ENCODE measurements around the gene ACO1.

Gene ACO1

DNA sequence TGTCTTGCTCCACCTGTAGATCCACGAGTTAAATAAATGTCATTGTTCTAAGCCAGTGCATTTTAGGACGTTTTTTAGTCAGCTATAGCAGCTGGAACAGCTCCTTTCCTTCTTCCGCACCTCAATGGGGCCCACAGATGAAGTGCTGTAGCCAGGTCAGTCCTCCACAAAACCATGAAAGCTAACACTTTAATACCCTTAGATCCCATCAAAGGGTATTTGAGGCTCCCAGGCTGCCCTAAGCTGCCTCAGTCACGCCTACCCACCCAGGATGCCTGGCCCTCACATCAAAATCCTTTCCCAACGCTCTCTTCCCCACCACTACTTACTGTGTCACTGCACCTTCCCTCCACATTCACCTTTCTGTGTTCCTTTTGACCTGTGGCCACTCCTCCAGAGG lies 44.1 kb upstream of the ACO1 start:
- Histone ChIP-seq H3K23ac (ENCODE audit: low read length in 2 of 2) (peak overlapping the region in 1 of 2 experiments; percentile 14), H2AFZ (ENCODE audit: low read depth, low read length) (no peak overlapping the region), H4K8ac (ENCODE audit: low read length) (no peak overlapping the region), H3K4me3 (ENCODE audit: insufficient read depth in 1 of 2, low read depth in 1 of 2, low read length in 2 of 2) (no peak overlapping the region), H3K9me3 (ENCODE audit: control insufficient read depth, low read length) (no peaks in the 10 kb centered on the region), H3K4me2 (ENCODE audit: low read length, poor library complexity, severe bottlenecking) (no peak overlapping the region), H3K14ac (ENCODE audit: low read length in 2 of 2) (no peak overlapping the region), H3K18ac (ENCODE audit: low read depth in 1 of 2, low read length in 2 of 2) (no peak overlapping the region), H3K4ac (ENCODE audit: low read depth in 1 of 2, low read length in 2 of 2) (no peak overlapping the region), H3K27me3 (ENCODE audit: control insufficient read depth in 1 of 2, insufficient read depth in 1 of 2, low read length in 2 of 2) (peaks cover 0 to 4% of the 10 kb centered on the region in 2 experiments), H3K27ac (ENCODE audit: low read length, poor library complexity, severe bottlenecking) (no peak overlapping the region), H2AK5ac (ENCODE audit: low read length, severe bottlenecking) (no peak overlapping the region), H2BK120ac (ENCODE audit: low read depth, low read length) (no peak overlapping the region), H2BK15ac (ENCODE audit: low read depth, poor library complexity, severe bottlenecking) (no peak overlapping the region), H3K9ac (ENCODE audit: low read length) (no peak overlapping the region), H4K91ac (ENCODE audit: low read length) (no peak overlapping the region), H3K36me3 (ENCODE audit: control insufficient read depth in 1 of 2, insufficient read depth in 2 of 2, low read depth in 1 of 2, low read length in 2 of 2) (no peaks in the 10 kb centered on the region), H3K4me1 (ENCODE audit: control insufficient read depth, insufficient read depth, low read depth, low read length) (peaks cover 1% of the 10 kb centered on the region), H2BK5ac (ENCODE audit: low read depth, low read length, poor library complexity, severe bottlenecking) (no peak overlapping the region), H3K79me1 (replicated peaks; ENCODE audit: low read length, poor library complexity, severe bottlenecking) (no peaks in the 10 kb centered on the region), H2BK12ac (ENCODE audit: low read length in 2 of 2) (no peak overlapping the region)
- no peak for DNase-seq
- WGBS = 49% methylated on average over 5 of the region's 5 CpGs

DNA sequence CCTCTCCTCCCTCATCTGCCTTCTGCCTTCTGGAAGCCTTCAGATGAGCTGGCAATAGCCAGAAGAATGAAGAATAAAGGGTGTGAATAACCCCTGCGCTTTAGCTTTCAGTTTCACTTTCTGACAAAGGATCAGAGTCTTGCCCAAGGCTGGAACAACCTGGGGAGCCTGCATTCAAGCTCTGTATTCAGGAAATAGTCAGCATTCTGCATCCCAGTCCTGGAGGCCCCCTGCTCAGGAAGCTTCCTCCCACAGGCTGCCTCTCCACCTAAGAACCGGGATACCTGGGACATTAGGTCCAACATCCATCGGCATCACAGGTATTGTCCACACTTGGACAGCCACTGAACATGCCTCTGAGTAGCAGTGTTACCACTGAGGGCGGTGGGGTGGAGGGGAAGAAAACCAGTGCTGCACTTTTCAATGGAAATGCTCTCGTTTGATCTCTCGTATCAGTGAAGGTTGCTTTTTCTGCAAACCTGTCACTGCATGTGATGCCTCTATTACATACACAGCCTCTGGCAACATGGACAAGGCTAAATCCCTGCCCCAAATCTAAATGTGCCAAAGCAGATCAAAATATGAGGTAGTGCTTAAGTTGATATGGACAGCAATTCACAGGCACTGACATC lies 39.8 kb upstream of the ACO1 start:
- H2BK5ac ChIP-seq (ENCODE audit: low read depth, low read length, poor library complexity, severe bottlenecking) = no peak overlapping the region
- H3K14ac ChIP-seq (ENCODE audit: low read length in 2 of 2) = peak overlapping the region in 1 of 2 experiments; percentile 68
- H2AK5ac ChIP-seq (ENCODE audit: low read length, severe bottlenecking) = no peak overlapping the region
- peak overlapping the region; percentile 5 for H3K9ac ChIP-seq (ENCODE audit: low read length)
- no peak overlapping the region for H3K4ac ChIP-seq (ENCODE audit: low read depth in 1 of 2, low read length in 2 of 2)
- no peak overlapping the region for H4K8ac ChIP-seq (ENCODE audit: low read length)
- no peak overlapping the region for H3K27ac ChIP-seq (ENCODE audit: low read length, poor library complexity, severe bottlenecking)
- H2BK120ac ChIP-seq (ENCODE audit: low read depth, low read length) = no peak overlapping the region
- no peaks in the 10 kb centered on the region for H3K27me3 ChIP-seq (ENCODE audit: control insufficient read depth in 1 of 2, insufficient read depth in 1 of 2, low read length in 2 of 2)
- peak; percentile 34 for DNase-seq
- no peak overlapping the region for H3K23ac ChIP-seq (ENCODE audit: low read length in 2 of 2)
- 35% methylated on average over 6 of the region's 6 CpGs for WGBS
- peak overlapping the region in 1 of 2 experiments; percentile 45 for H3K4me3 ChIP-seq (ENCODE audit: insufficient read depth in 1 of 2, low read depth in 1 of 2, low read length in 2 of 2)
- H3K36me3 ChIP-seq (ENCODE audit: control insufficient read depth in 1 of 2, insufficient read depth in 2 of 2, low read depth in 1 of 2, low read length in 2 of 2) = no peaks in the 10 kb centered on the region
- no peak overlapping the region for H3K4me2 ChIP-seq (ENCODE audit: low read length, poor library complexity, severe bottlenecking)
- H4K91ac ChIP-seq (ENCODE audit: low read length) = no peak overlapping the region
- no peak overlapping the region for H2BK15ac ChIP-seq (ENCODE audit: low read depth, poor library complexity, severe bottlenecking)
- peaks cover 1% of the 10 kb centered on the region for H3K4me1 ChIP-seq (ENCODE audit: control insufficient read depth, insufficient read depth, low read depth, low read length)
- no peaks in the 10 kb centered on the region for H3K79me1 ChIP-seq (replicated peaks; ENCODE audit: low read length, poor library complexity, severe bottlenecking)
- H3K18ac ChIP-seq (ENCODE audit: low read depth in 1 of 2, low read length in 2 of 2) = no peak overlapping the region
- peak overlapping the region; percentile 46 for H2AFZ ChIP-seq (ENCODE audit: low read depth, low read length)
- H2BK12ac ChIP-seq (ENCODE audit: low read length in 2 of 2) = no peak overlapping the region
- no peaks in the 10 kb centered on the region for H3K9me3 ChIP-seq (ENCODE audit: control insufficient read depth, low read length)

DNA sequence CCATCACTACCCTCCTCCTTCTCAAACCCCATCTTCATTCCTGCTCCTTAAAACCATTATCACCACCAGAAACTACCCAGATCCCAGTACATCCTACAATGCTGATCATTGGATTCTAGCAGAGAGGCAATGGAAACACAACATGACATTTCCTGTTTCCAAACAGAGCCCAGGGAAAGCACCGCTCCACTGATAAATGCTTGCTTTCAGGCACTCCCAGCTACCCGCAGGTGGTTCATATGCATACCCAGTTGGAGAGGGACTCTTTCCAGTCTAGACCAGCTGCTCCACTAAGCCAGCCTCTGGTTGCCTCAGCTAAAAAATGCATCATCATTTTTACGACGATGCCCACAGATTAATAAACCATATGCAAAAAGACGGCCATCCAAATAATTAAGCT lies 39.2 kb upstream of the ACO1 start:
- no peak overlapping the region for H3K4me3 ChIP-seq (ENCODE audit: insufficient read depth in 1 of 2, low read depth in 1 of 2, low read length in 2 of 2)
- H3K9ac ChIP-seq (ENCODE audit: low read length) = no peak overlapping the region
- no peak overlapping the region for H2BK5ac ChIP-seq (ENCODE audit: low read depth, low read length, poor library complexity, severe bottlenecking)
- H3K9me3 ChIP-seq (ENCODE audit: control insufficient read depth, low read length) = no peaks in the 10 kb centered on the region
- peaks cover 1% of the 10 kb centered on the region for H3K4me1 ChIP-seq (ENCODE audit: control insufficient read depth, insufficient read depth, low read depth, low read length)
- no peak overlapping the region for H3K23ac ChIP-seq (ENCODE audit: low read length in 2 of 2)
- H3K79me1 ChIP-seq (replicated peaks; ENCODE audit: low read length, poor library complexity, severe bottlenecking) = no peaks in the 10 kb centered on the region
- H2AK5ac ChIP-seq (ENCODE audit: low read length, severe bottlenecking) = no peak overlapping the region
- no peak overlapping the region for H4K8ac ChIP-seq (ENCODE audit: low read length)
- H3K27ac ChIP-seq (ENCODE audit: low read length, poor library complexity, severe bottlenecking) = no peak overlapping the region
- no peak overlapping the region for H3K4ac ChIP-seq (ENCODE audit: low read depth in 1 of 2, low read length in 2 of 2)
- no peak overlapping the region for H3K14ac ChIP-seq (ENCODE audit: low read length in 2 of 2)
- H3K4me2 ChIP-seq (ENCODE audit: low read length, poor library complexity, severe bottlenecking) = no peak overlapping the region
- no peak overlapping the region for H4K91ac ChIP-seq (ENCODE audit: low read length)
- no peak overlapping the region for H2BK120ac ChIP-seq (ENCODE audit: low read depth, low read length)
- no peaks in the 10 kb centered on the region for H3K27me3 ChIP-seq (ENCODE audit: control insufficient read depth in 1 of 2, insufficient read depth in 1 of 2, low read length in 2 of 2)
- no peak overlapping the region for H2AFZ ChIP-seq (ENCODE audit: low read depth, low read length)
- no peak overlapping the region for H2BK15ac ChIP-seq (ENCODE audit: low read depth, poor library complexity, severe bottlenecking)
- no peak overlapping the region for H3K18ac ChIP-seq (ENCODE audit: low read depth in 1 of 2, low read length in 2 of 2)
- no peaks in the 10 kb centered on the region for H3K36me3 ChIP-seq (ENCODE audit: control insufficient read depth in 1 of 2, insufficient read depth in 2 of 2, low read depth in 1 of 2, low read length in 2 of 2)
- DNase-seq = peak; percentile 2
- no peak overlapping the region for H2BK12ac ChIP-seq (ENCODE audit: low read length in 2 of 2)
- 34% methylated on average over 5 of the region's 5 CpGs for WGBS

DNA sequence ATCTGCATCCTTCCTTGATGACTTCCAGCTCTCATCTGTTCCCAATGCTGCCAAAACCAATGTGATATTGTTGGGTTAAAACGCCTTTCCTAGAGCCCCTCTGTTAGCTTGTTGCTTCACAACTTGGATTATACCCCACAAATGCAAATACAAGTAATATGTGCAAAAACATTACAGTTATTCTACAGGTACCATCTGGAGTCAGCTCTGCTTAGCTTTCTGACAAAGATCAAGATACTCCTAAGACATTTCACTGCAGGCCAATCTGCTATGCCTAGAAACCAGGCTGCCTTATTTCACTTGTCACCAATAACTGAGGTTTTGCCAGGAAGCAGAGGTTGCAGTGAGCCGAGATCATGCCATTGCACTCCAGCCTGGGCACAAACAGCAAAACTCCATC lies 36.9 kb upstream of the ACO1 start:
- no peak overlapping the region for H3K23ac ChIP-seq (ENCODE audit: low read length in 2 of 2)
- no peak overlapping the region for H2BK12ac ChIP-seq (ENCODE audit: low read length in 2 of 2)
- no peak overlapping the region for H2BK120ac ChIP-seq (ENCODE audit: low read depth, low read length)
- WGBS = 73% methylated on average over 1 of the region's 2 CpGs
- H3K4me2 ChIP-seq (ENCODE audit: low read length, poor library complexity, severe bottlenecking) = no peak overlapping the region
- H3K18ac ChIP-seq (ENCODE audit: low read depth in 1 of 2, low read length in 2 of 2) = no peak overlapping the region
- H3K36me3 ChIP-seq (ENCODE audit: control insufficient read depth in 1 of 2, insufficient read depth in 2 of 2, low read depth in 1 of 2, low read length in 2 of 2) = no peaks in the 10 kb centered on the region
- no peaks in the 10 kb centered on the region for H3K27me3 ChIP-seq (ENCODE audit: control insufficient read depth in 1 of 2, insufficient read depth in 1 of 2, low read length in 2 of 2)
- no peak overlapping the region for H3K27ac ChIP-seq (ENCODE audit: low read length, poor library complexity, severe bottlenecking)
- no peak overlapping the region for H3K9ac ChIP-seq (ENCODE audit: low read length)
- H2AK5ac ChIP-seq (ENCODE audit: low read length, severe bottlenecking) = no peak overlapping the region
- no peaks in the 10 kb centered on the region for H3K79me1 ChIP-seq (replicated peaks; ENCODE audit: low read length, poor library complexity, severe bottlenecking)
- no peak overlapping the region for H2BK5ac ChIP-seq (ENCODE audit: low read depth, low read length, poor library complexity, severe bottlenecking)
- no peak overlapping the region for H3K4me3 ChIP-seq (ENCODE audit: insufficient read depth in 1 of 2, low read depth in 1 of 2, low read length in 2 of 2)
- H4K91ac ChIP-seq (ENCODE audit: low read length) = no peak overlapping the region
- H2BK15ac ChIP-seq (ENCODE audit: low read depth, poor library complexity, severe bottlenecking) = no peak overlapping the region
- no peak overlapping the region for H3K4ac ChIP-seq (ENCODE audit: low read depth in 1 of 2, low read length in 2 of 2)
- H4K8ac ChIP-seq (ENCODE audit: low read length) = no peak overlapping the region
- no peak overlapping the region for H2AFZ ChIP-seq (ENCODE audit: low read depth, low read length)
- no peaks in the 10 kb centered on the region for H3K9me3 ChIP-seq (ENCODE audit: control insufficient read depth, low read length)
- no peak for DNase-seq
- H3K4me1 ChIP-seq (ENCODE audit: control insufficient read depth, insufficient read depth, low read depth, low read length) = no peaks in the 10 kb centered on the region
- no peak overlapping the region for H3K14ac ChIP-seq (ENCODE audit: low read length in 2 of 2)
